ENCODE results near the gene SEC23A.

- TF ChIP-seq EZH2phosphoT487 (IDR thresholded peaks at IDR 0.05; ENCODE audit: borderline replicate concordance, low read length): no peak
- no peak for TF ChIP-seq CTCF (IDR thresholded peaks at IDR 0.05; ENCODE audit: low read depth, low read length, poor library complexity, severe bottlenecking)
Measured at GRCh38 chr14:38987781-38988180, 115.3 kb downstream of the SEC23A start.

Data from DOHH2 (cell line).